Lung (tissue), 12 donors: ENCODE measurements around the gene MED13L. TPM values are rescaled to one million over a fixed set of nuclear protein-coding genes. Genes with fewer than 3 reads are reported as not detected.

Experiments used
- ATAC-seq: fragments of 200-7000 bp; cut with Tn5 transposase; one replicate; pipeline ENCODE4 v1.9.1; 2020; ENCODE audit warnings: moderate number of reproducible peaks; ENCODE audit not compliant: insufficient read depth, low FRiP score
- DNase-seq, 3 donors: peaks; one replicate each; pipeline ENCODE4 v3.0.0-alpha.2; 2013 to 2017
- H3K27ac ChIP-seq, 2 donors: one replicate each; pipeline ENCODE4 v1.5.1; 2013; ENCODE audit warnings: mild to moderate bottlenecking in 2 of 2, moderate library complexity in 2 of 2, control low read depth in 1 of 2, inconsistent platforms in 1 of 2, low read depth in 1 of 2, low read length in 1 of 2
- H3K27me3 ChIP-seq, 3 donors: one replicate each; pipeline ENCODE4 v1.5.1; 2013; ENCODE audit warnings: low read length in 2 of 3; ENCODE audit not compliant: control insufficient read depth in 3 of 3, insufficient read depth in 3 of 3
- H3K36me3 ChIP-seq, 4 donors: one replicate each; pipeline ENCODE4 v1.5.1; 2013; ENCODE audit warnings: low read length in 4 of 4, mild to moderate bottlenecking in 1 of 4, moderate library complexity in 1 of 4; ENCODE audit not compliant: control insufficient read depth in 4 of 4, insufficient read depth in 4 of 4
- H3K4me1 ChIP-seq, 5 donors: one replicate each; pipeline ENCODE4 v1.5.1; 2013; ENCODE audit warnings: low read length in 5 of 5, mild to moderate bottlenecking in 2 of 5, moderate library complexity in 1 of 5; ENCODE audit not compliant: control insufficient read depth in 5 of 5, insufficient read depth in 5 of 5
- H3K4me3 ChIP-seq: one replicate; pipeline ENCODE4 v1.5.1; 2013; ENCODE audit warnings: mild to moderate bottlenecking, control low read depth, moderate library complexity
- H3K9ac ChIP-seq, 2 donors: one replicate each; pipeline ENCODE4 v1.5.1; 2013; ENCODE audit warnings: low read length in 2 of 2, control low read depth in 1 of 2; ENCODE audit not compliant: insufficient read depth in 1 of 2
- H3K9me3 ChIP-seq, 4 donors: one replicate each; pipeline ENCODE4 v1.5.1; 2013; ENCODE audit warnings: low read length in 3 of 4, mild to moderate bottlenecking in 1 of 4, moderate library complexity in 1 of 4; ENCODE audit not compliant: control insufficient read depth in 4 of 4, insufficient read depth in 3 of 4
- WGBS, 2 donors: extraction: QIAGEN DNeasy Blood & Tissue Kit; methylation state at CpG; one replicate each; pipeline ENCODE4 v1.1.7; 2013; 5-methylcytosine and 5-hydroxymethylcytosine counted together
- polyA plus RNA-seq, 2 donors: library from polyadenylated mRNA; stranded (reverse); fragments of 200-250 nt; gene quantifications; one replicate each; pipeline ENCODE4 v1.2.1, GENCODE V29; 2013
- total RNA-seq, 2 donors: library from RNA; depleted of rRNA in 1 of 2; stranded (reverse); fragments of >200 nt in 1 of 2; gene quantifications; one replicate each; pipeline ENCODE4 v1.2.1, GENCODE V29; 2014 to 2021
- TF ChIP-seq, protein P1 (sequence below): IDR thresholded peaks from 2 replicates; pipeline ENCODE4 v1.5.1; 2012; ENCODE audit warnings: mild to moderate bottlenecking; ENCODE audit errors: control extremely low read depth, extremely low read depth
- donor health status: control.
- donor health status: control.
- donor health status: Bipolar disorder and iron deficiency.
- donor health status: healthy.
- donor health status: DM: yes; HTN: yes; CAD: no.

MED13L gene
- total and polyA plus RNA-seq, 4 donors, result 18.2 to 329 (median 71.4) TPM

DNA sequence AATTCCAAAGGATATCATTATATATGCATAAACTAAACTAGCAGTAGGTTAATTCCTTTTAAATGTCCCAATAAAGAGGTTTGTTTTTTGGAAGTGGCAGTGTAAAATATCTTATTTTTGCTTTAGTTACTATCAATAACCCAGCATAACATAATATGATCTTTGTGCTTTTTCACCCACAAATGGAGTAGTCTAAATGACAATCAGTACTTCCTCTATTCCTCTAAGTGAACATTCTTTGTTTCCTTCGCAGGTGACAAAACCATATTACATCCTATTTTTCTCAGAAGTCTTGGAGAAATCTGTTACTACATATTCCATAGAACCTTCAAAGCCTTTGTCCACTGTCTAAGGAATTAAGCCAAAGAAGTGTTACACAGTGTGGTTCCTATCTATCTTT, 62.5 kb downstream of the MED13L start:
- H3K9ac ChIP-seq, result no peak overlapping the region
- H3K27ac ChIP-seq, result no peak overlapping the region
- DNase-seq, result no peak
- 45 to 71% methylated on average over 1 of the region's 1 CpG for WGBS, 2 donors
- peaks cover 0 to 19% (median 3%) of the 10 kb centered on the region in 5 donors for H3K4me1 ChIP-seq
- no peaks in the 10 kb centered on the region for H3K27me3 ChIP-seq
- no peaks in the 10 kb centered on the region for H3K36me3 ChIP-seq
- H3K9me3 ChIP-seq, result no peaks in the 10 kb centered on the region
- no peak overlapping the region for H3K4me3 ChIP-seq
- no peak for ATAC-seq
- TF ChIP-seq, protein P1, sequence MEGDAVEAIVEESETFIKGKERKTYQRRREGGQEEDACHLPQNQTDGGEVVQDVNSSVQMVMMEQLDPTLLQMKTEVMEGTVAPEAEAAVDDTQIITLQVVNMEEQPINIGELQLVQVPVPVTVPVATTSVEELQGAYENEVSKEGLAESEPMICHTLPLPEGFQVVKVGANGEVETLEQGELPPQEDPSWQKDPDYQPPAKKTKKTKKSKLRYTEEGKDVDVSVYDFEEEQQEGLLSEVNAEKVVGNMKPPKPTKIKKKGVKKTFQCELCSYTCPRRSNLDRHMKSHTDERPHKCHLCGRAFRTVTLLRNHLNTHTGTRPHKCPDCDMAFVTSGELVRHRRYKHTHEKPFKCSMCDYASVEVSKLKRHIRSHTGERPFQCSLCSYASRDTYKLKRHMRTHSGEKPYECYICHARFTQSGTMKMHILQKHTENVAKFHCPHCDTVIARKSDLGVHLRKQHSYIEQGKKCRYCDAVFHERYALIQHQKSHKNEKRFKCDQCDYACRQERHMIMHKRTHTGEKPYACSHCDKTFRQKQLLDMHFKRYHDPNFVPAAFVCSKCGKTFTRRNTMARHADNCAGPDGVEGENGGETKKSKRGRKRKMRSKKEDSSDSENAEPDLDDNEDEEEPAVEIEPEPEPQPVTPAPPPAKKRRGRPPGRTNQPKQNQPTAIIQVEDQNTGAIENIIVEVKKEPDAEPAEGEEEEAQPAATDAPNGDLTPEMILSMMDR, result no peak

GRCh38 chr12:116213885-116214527, 63.5 kb downstream of the MED13L start:
- no peaks in the 10 kb centered on the region for H3K36me3 ChIP-seq
- no peaks in the 10 kb centered on the region for H3K27me3 ChIP-seq
- TF ChIP-seq, protein P1, result no peak
- DNase-seq (peak in 1 of 3 donors; percentile 39), ATAC-seq (no peak)
- H3K27ac ChIP-seq, result no peak overlapping the region
- H3K9me3 ChIP-seq, result no peaks in the 10 kb centered on the region
- peaks cover 0 to 26% (median 5%) of the 10 kb centered on the region in 5 donors for H3K4me1 ChIP-seq
- H3K4me3 ChIP-seq, result no peak overlapping the region
- 75 to 84% methylated on average over 4 of the region's 4 CpGs for WGBS, 2 donors
- H3K9ac ChIP-seq, result no peak overlapping the region

DNA sequence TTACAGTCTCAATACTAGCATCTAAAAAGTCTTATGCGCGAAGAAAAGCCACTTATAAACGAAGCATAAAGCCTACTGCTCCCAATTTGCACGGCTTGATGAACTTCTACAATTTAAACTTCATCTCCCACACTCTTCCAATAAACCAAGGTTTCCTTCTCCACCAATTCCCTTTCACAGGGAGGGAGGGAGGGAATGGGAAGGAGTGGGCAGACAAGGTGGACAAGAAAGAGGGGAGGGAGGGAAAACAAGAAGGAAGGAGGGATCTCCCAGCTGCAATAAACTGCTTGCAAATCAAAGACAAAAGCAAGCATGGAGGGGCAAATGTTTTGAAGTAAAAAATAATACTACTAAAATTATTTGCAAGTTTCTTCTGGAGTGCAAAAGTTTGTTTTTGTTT, 64.5 kb downstream of the MED13L start:
- DNase-seq (no peak), ATAC-seq (no peak)
- Histone ChIP-seq H3K9me3 (no peaks in the 10 kb centered on the region), H3K27ac (no peak overlapping the region), H3K4me1 (peaks cover 0 to 24% (median 5%) of the 10 kb centered on the region in 5 donors), H3K9ac (no peak overlapping the region), H3K27me3 (no peaks in the 10 kb centered on the region), H3K36me3 (no peaks in the 10 kb centered on the region), H3K4me3 (no peak overlapping the region)
- 84 to 92% methylated on average over 4 of the region's 4 CpGs for WGBS, 2 donors
- TF ChIP-seq, protein P1, result no peak

GRCh38 chr12:116210762-116211161, 66.7 kb downstream of the MED13L start:
- Histone ChIP-seq H3K27ac (no peak overlapping the region), H3K4me3 (no peak overlapping the region), H3K9ac (no peak overlapping the region), H3K36me3 (no peaks in the 10 kb centered on the region), H3K27me3 (no peaks in the 10 kb centered on the region), H3K4me1 (peaks cover 0 to 23% (median 3%) of the 10 kb centered on the region in 5 donors), H3K9me3 (no peaks in the 10 kb centered on the region)
- ATAC-seq (no peak), DNase-seq (no peak)
- 78 to 80% methylated on average over 4 of the region's 4 CpGs for WGBS, 2 donors
- TF ChIP-seq, protein P1, result no peak
